K562 (cell line): ENCODE measurements around the gene PNMA8A. TPM values are rescaled to one million over a fixed set of nuclear protein-coding genes. Genes with fewer than 3 reads are reported as not detected.

Source experiments
- ATAC-seq: fragments of 200-7000 bp; cut with Tn5 transposase; 3 replicates; pipeline ENCODE4 v1.9.1; 2020; ENCODE audit warnings: moderate library complexity
- BruUV-seq: library from RNA; stranded (reverse); fragments of 400-500 nt; replicated peaks from 2 replicates; lab custom pipeline; 2021; lab: Mats Ljungman, UMichigan
- CTCF ChIA-PET: fragments of 300-600 bp; formaldehyde crosslinking; extraction: SDS; loops from one replicate; lab custom pipeline; 2021; ENCODE audit warnings: low intra/inter-chr PET ratio; lab: Yijun Ruan, JAX
- POLR2A ChIA-PET: fragments of 300-600, 350-650 bp; sonication (Branson Sonifier 250); formaldehyde crosslinking; extraction: SDS; loops from one replicate; lab custom pipeline; 2021; ENCODE audit warnings: antibody characterized with exemption, inconsistent platforms; lab: Yijun Ruan, JAX
- DNase-seq, 4 experiments: peaks; one replicate each; pipeline versions ENCODE4 v3.0.0 to v3.0.0-alpha.2; 2011 to 2018; ENCODE audit warnings: low spot score in 3 of 4, mixed read lengths in 3 of 4; ENCODE audit errors: extremely low read depth in 1 of 4
- FAIRE-seq: peaks from 2 replicates; lab custom pipeline; 2011; peaks lifted over from hg19 to GRCh38; lab: Jason Lieb, UNC
- H2AFZ ChIP-seq: 2 replicates; pipeline ENCODE4 v1.6.0; 2011; ENCODE audit warnings: low read depth, low read length, control low read depth, inconsistent platforms
- H3K27ac ChIP-seq: fragments of 200-600 bp; 3 replicates; pipeline ENCODE4 v1.8.0; 2011; ENCODE audit warnings: low read depth, mild to moderate bottlenecking, control low read depth, inconsistent platforms, low read length, moderate library complexity, mixed read lengths; ENCODE audit errors: extremely low read depth
- H3K27me3 ChIP-seq, 2 experiments: fragments of 300-600 bp in 1 of 2; 2 replicates in 1 of 2; 3 replicates in 1 of 2; pipeline versions ENCODE4 v1.6.0 to v1.8.0; 2011; ENCODE audit warnings: inconsistent platforms in 2 of 2, low read length in 2 of 2, mild to moderate bottlenecking in 1 of 2, mixed read lengths in 1 of 2, moderate library complexity in 1 of 2; ENCODE audit not compliant: control insufficient read depth in 2 of 2, insufficient read depth in 2 of 2
- H3K36me3 ChIP-seq: fragments of 300-600 bp; 3 replicates; pipeline ENCODE4 v1.8.0; 2011; ENCODE audit warnings: mild to moderate bottlenecking, low read length, inconsistent platforms; ENCODE audit not compliant: control insufficient read depth, insufficient read depth
- H3K4me1 ChIP-seq, 2 experiments: fragments of 200-600 bp in 1 of 2; replicated peaks in 1 of 2; 2 replicates in 1 of 2; 3 replicates in 1 of 2; pipeline versions ENCODE4 v1.5.1 to v1.8.0; 2011; ENCODE audit warnings: inconsistent platforms in 2 of 2, low read length in 2 of 2, mild to moderate bottlenecking in 1 of 2, mixed read lengths in 1 of 2, moderate library complexity in 1 of 2; ENCODE audit not compliant: control insufficient read depth in 2 of 2, insufficient read depth in 2 of 2
- H3K4me2 ChIP-seq: 2 replicates; pipeline ENCODE4 v1.6.1; 2011; ENCODE audit warnings: low read length, control low read depth, inconsistent platforms, mixed read lengths; ENCODE audit not compliant: insufficient read depth
- H3K4me3 ChIP-seq: fragments of 200-600 bp; sonication (generic), shearing (Covaris generic); 2 replicates; pipeline ENCODE4 v1.5.1; 2016; ENCODE audit warnings: control low read depth, inconsistent platforms
- H3K79me2 ChIP-seq: fragments of 200-600 bp; 3 replicates; pipeline ENCODE4 v1.8.0; 2011; ENCODE audit warnings: low read length, inconsistent platforms; ENCODE audit not compliant: control insufficient read depth, insufficient read depth
- H3K9ac ChIP-seq, 2 experiments: 2 replicates each; pipeline versions ENCODE4 v1.6.0 to v1.6.1; 2011; ENCODE audit warnings: low read depth in 2 of 2, low read length in 2 of 2, control low read depth in 1 of 2, inconsistent platforms in 1 of 2, mild to moderate bottlenecking in 1 of 2, mixed read lengths in 1 of 2; ENCODE audit not compliant: insufficient read depth in 1 of 2
- H3K9me1 ChIP-seq: one replicate; pipeline ENCODE4 v1.6.0; 2011; ENCODE audit warnings: inconsistent platforms, mild to moderate bottlenecking, low read length, moderate library complexity; ENCODE audit not compliant: control insufficient read depth, insufficient read depth
- H3K9me3 ChIP-seq: replicated peaks from 2 replicates; pipeline ENCODE4 v1.5.1; 2011; ENCODE audit warnings: low read depth, low read length, inconsistent platforms; ENCODE audit not compliant: control insufficient read depth, insufficient read depth
- H4K20me1 ChIP-seq: replicated peaks from 2 replicates; pipeline ENCODE4 v1.6.1; 2011; ENCODE audit warnings: low read length, inconsistent platforms, mixed read lengths; ENCODE audit not compliant: control insufficient read depth, insufficient read depth
- BRD9 ChIP-seq: fragments of 450-650 bp; IDR thresholded peaks from 2 replicates; pipeline ENCODE4 v1.6.1; 2018; ENCODE audit warnings: low read depth; ENCODE audit not compliant: partially characterized antibody
- CGGBP1 ChIP-seq: fragments of 250-450 bp; sonication (Bioruptor Pico); IDR thresholded peaks from 2 replicates; pipeline ENCODE4 v1.9.0; 2021; ENCODE audit warnings: mild to moderate bottlenecking
- CTCFL ChIP-seq: IDR thresholded peaks from 2 replicates; pipeline ENCODE4 v1.6.1; 2011; ENCODE audit warnings: borderline replicate concordance, low read depth, mild to moderate bottlenecking, moderate library complexity, low read length; ENCODE audit not compliant: insufficient read depth, poor library complexity, severe bottlenecking
- ETS1 ChIP-seq: conservative IDR thresholded peaks from 2 replicates; pipeline ENCODE4 v1.6.1; 2011; ENCODE audit warnings: low read depth, mild to moderate bottlenecking, low read length; ENCODE audit not compliant: control insufficient read depth
- GATAD2B ChIP-seq: fragments of 450-650 bp; IDR thresholded peaks from 2 replicates; pipeline ENCODE4 v1.6.1; 2017; ENCODE audit warnings: mild to moderate bottlenecking, borderline replicate concordance
- GMEB1 ChIP-seq: fragments of 250-450 bp; sonication (Bioruptor Pico); IDR thresholded peaks from 2 replicates; pipeline ENCODE4 v1.4.0; 2020; ENCODE audit warnings: mild to moderate bottlenecking
- LEF1 ChIP-seq: fragments of 450-650 bp; IDR thresholded peaks from 2 replicates; pipeline ENCODE4 v1.6.1; 2016; ENCODE audit warnings: mild to moderate bottlenecking
- NBN ChIP-seq: fragments of 450-650 bp; IDR thresholded peaks from 2 replicates; pipeline ENCODE4 v1.6.1; 2016; ENCODE audit warnings: low read depth, mild to moderate bottlenecking
- POLR2B ChIP-seq: fragments of 450-650 bp; IDR thresholded peaks from 2 replicates; pipeline ENCODE4 v1.6.1; 2018; ENCODE audit warnings: low read depth; ENCODE audit not compliant: partially characterized antibody
- RBM25 ChIP-seq: fragments of 200-400 bp; formaldehyde crosslinking; IDR thresholded peaks from 2 replicates; pipeline ENCODE4 v1.6.1; 2018; ENCODE audit warnings: low read length, low read depth, moderate library complexity; ENCODE audit not compliant: severe bottlenecking
- SMAD4 ChIP-seq: fragments of 250-450 bp; sonication (Bioruptor Pico); conservative IDR thresholded peaks from 2 replicates; pipeline ENCODE4 v1.8.0; 2021; ENCODE audit warnings: inconsistent platforms, mild to moderate bottlenecking, moderate library complexity
- SNIP1 ChIP-seq: fragments of 450-650 bp; IDR thresholded peaks from 2 replicates; pipeline ENCODE4 v1.7.1; 2017; ENCODE audit warnings: low read depth, mild to moderate bottlenecking
- TAL1 ChIP-seq: fragments of 450-650 bp; IDR thresholded peaks from 2 replicates; pipeline ENCODE4 v1.6.1; 2016; ENCODE audit warnings: mild to moderate bottlenecking
- VEZF1 ChIP-seq: fragments of 200-800 bp; sonication (Bioruptor generic); IDR thresholded peaks from 2 replicates; pipeline ENCODE4 v1.6.1; 2017; ENCODE audit warnings: missing genetic modification characterization, missing compliant biosample characterization
- ZNF253 ChIP-seq: fragments of 250-450 bp; sonication (Bioruptor Pico); conservative IDR thresholded peaks from 2 replicates; pipeline ENCODE4 v1.6.1; 2021; ENCODE audit warnings: mild to moderate bottlenecking
- ZNF77 ChIP-seq: fragments of 250-450 bp; sonication (Bioruptor Pico); IDR thresholded peaks from 2 replicates; pipeline ENCODE4 v1.5.0; 2020
- WGBS: fragments of 100-300 bp; shearing (Covaris generic); methylation state at CpG from one replicate; pipeline ENCODE4 v1.1.6; 2016; ENCODE audit warnings: low coverage, mixed read lengths; ENCODE audit not compliant: insufficient coverage; ENCODE audit errors: missing lambda C conversion rate; 5-methylcytosine and 5-hydroxymethylcytosine counted together
- in situ Hi-C: fragments of 300-500 bp; cut with MboI; formaldehyde crosslinking; loops from 4 replicates; pipeline ENCODE4 v1.15.0; 2018; ENCODE audit warnings: inconsistent platforms, mixed read lengths
- intact Hi-C: fragments of 100-400 bp; cut with micrococcal nuclease; formaldehyde crosslinking; loops from 2 replicates; pipeline ENCODE4 v1.14.2; 2022
- polyA plus RNA-seq, 8 experiments: library from polyadenylated mRNA; depleted of rRNA in 4 of 8; stranded (reverse) in 5 of 8; unstranded in 3 of 8; fragments of >200 nt; fragmentation: Nextera tagmentation in 2 of 8; fragmentation: Illumina TruSeq in 1 of 8; extraction: Ambion mirVana in 2 of 8; extraction: Trizol in 1 of 8; gene quantifications; 2 replicates each; pipeline versions ENCODE4 v1.2.1 to v1.2.3, GENCODE V29; 2011 to 2014; ENCODE audit warnings: inconsistent platforms in 1 of 8, missing spikeins in 1 of 8
- total RNA-seq, 7 experiments: library from RNA; depleted of rRNA in 6 of 7; stranded (reverse); fragments of >200 nt in 6 of 7; fragmentation: Illumina TruSeq in 2 of 7; extraction: Trizol in 2 of 7; gene quantifications; 2 replicates each; pipeline versions ENCODE4 v1.2.1 to v1.2.3, GENCODE V29; 2011 to 2021; ENCODE audit warnings: low replicate concordance in 1 of 7

The PNMA8A gene
- total and polyA plus RNA-seq, 9 of the 15 experiments (the other 6 are each of a cell fraction or from before 2014, with no cell fraction given) = 6.6 to 23.8 (median 14.9) TPM

- no peaks in the 10 kb centered on the region for H3K9me3 ChIP-seq
- H2AFZ ChIP-seq = peak overlapping the region; percentile 62
- no peaks in the 10 kb centered on the region for H3K9me1 ChIP-seq
- H3K36me3 ChIP-seq = no peaks in the 10 kb centered on the region
- no peak overlapping the region for H3K4me2 ChIP-seq
- 13% methylated on average over 6 of the region's 6 CpGs for WGBS
- no peak overlapping the region for H3K27ac ChIP-seq
- no peaks in the 10 kb centered on the region for H4K20me1 ChIP-seq
- POLR2A ChIA-PET = interaction anchor here (0.7 to 1.4 kb wide), 4 partner anchors 111 to 216 kb away, joined by 3 read pairs; no protein-coding TSS in a partner anchor
- H3K27me3 ChIP-seq = no peaks in the 10 kb centered on the region
- DNase-seq (peak; percentile 58 to 80 (median 76)), FAIRE-seq (peak; percentile 82), ATAC-seq (peak; percentile 76)
- H3K4me3 ChIP-seq = no peak overlapping the region
- H3K79me2 ChIP-seq = no peaks in the 10 kb centered on the region
- no peak overlapping the region for H3K9ac ChIP-seq
- BruUV-seq = no TSS peak
- peaks cover 0 to 8% of the 10 kb centered on the region in 2 experiments; a peak in 3 of 5 replicates for H3K4me1 ChIP-seq
- intact Hi-C loops (no loop called here), in situ Hi-C loops (no loop called here)
- CTCF ChIA-PET = interaction anchor here (0.6 to 5.7 kb wide), 4 partner anchors 22 to 430 kb away, joined by 3 to 115 read pairs (median 7); no protein-coding TSS in a partner anchor
- TF ChIP-seq SMAD4 (CRISPR knock-in tag) = no peak
- TF ChIP-seq GATAD2B = no peak
- no peak for TF ChIP-seq ETS1
- TF ChIP-seq ZNF77 (CRISPR knock-in tag) = no peak
- TF ChIP-seq LEF1 = no peak
- TF ChIP-seq BRD9 = peak; percentile 26
- TF ChIP-seq POLR2B = no peak
- TF ChIP-seq ZNF253 = no peak
- peak; percentile 69 for TF ChIP-seq RBM25
- peak; percentile 53 for TF ChIP-seq VEZF1
- no peak for TF ChIP-seq GMEB1
- 0 out of 2 replicates have a peak, but pooled peaks have one; percentile 14 for TF ChIP-seq NBN
- peak; percentile 20 for TF ChIP-seq CTCFL
- no peak for TF ChIP-seq TAL1
- TF ChIP-seq SNIP1 = no peak
- TF ChIP-seq CGGBP1 = no peak
These were observed 44.6 kb upstream of the PNMA8A start for GRCh38 chr19:46515879-46516350.
